ENCODE measurements around the gene TPPP.

The TPPP gene

DNA sequence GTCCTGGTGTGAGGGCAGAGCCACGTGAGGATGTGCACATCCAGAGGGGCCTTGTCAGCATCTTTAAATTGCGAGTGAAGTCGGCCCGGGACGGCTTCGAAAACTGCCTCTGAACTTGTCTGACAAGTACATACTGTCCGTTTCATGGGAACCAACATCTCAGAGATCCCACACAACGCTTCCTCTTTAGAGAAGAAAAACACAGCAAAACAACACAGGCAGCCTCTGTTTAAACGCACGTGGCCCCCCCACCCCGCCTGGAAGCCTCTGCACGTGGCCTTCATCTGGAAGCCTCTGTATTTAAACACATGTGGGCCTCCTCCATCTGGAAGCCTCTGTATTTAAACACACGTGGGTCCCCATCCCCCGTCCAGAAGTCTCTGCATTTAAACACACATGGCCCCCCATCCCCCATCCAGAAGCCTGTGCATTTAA is 51.8 kb downstream of the TPPP start:
- H3K27ac ChIP-seq, result 0 out of 2 replicates have a peak overlapping the region, but pooled peaks have one; percentile 6
- ChIA-PET CTCF (no interaction called here), POLR2A (ENCODE audit: low non-redundant PET) (no interaction called here)
- no peak for DNase-seq (ENCODE audit: low spot score)
- TF ChIP-seq, protein P1, sequence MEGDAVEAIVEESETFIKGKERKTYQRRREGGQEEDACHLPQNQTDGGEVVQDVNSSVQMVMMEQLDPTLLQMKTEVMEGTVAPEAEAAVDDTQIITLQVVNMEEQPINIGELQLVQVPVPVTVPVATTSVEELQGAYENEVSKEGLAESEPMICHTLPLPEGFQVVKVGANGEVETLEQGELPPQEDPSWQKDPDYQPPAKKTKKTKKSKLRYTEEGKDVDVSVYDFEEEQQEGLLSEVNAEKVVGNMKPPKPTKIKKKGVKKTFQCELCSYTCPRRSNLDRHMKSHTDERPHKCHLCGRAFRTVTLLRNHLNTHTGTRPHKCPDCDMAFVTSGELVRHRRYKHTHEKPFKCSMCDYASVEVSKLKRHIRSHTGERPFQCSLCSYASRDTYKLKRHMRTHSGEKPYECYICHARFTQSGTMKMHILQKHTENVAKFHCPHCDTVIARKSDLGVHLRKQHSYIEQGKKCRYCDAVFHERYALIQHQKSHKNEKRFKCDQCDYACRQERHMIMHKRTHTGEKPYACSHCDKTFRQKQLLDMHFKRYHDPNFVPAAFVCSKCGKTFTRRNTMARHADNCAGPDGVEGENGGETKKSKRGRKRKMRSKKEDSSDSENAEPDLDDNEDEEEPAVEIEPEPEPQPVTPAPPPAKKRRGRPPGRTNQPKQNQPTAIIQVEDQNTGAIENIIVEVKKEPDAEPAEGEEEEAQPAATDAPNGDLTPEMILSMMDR (conservative IDR thresholded peaks at IDR 0.05; ENCODE audit: low read depth), result no peak

- no peak for DNase-seq (ENCODE audit: low spot score)
- TF ChIP-seq, protein P1 (conservative IDR thresholded peaks at IDR 0.05; ENCODE audit: low read depth), result no peak
- H3K27ac ChIP-seq, result 0 out of 2 replicates have a peak overlapping the region, but pooled peaks have one; percentile 6
- ChIA-PET CTCF (interaction anchor here (0.6 kb wide), 1 partner anchor 210 kb away, joined by 5 read pairs; no protein-coding TSS in a partner anchor), POLR2A (ENCODE audit: low non-redundant PET) (no interaction called here)
Measured at GRCh38 chr5:640461-641330, 52.5 kb downstream of the TPPP start.

GRCh38 chr5:639584-640213 is 53.5 kb downstream of the TPPP start:
- no peak overlapping the region for H3K27ac ChIP-seq
- TF ChIP-seq, protein P1 (conservative IDR thresholded peaks at IDR 0.05; ENCODE audit: low read depth), result no peak
- CTCF ChIA-PET, result interaction anchor here (0.6 kb wide), 1 partner anchor 211 kb away, joined by 5 read pairs; no protein-coding TSS in a partner anchor
- no peak for DNase-seq (ENCODE audit: low spot score)
- POLR2A ChIA-PET (ENCODE audit: low non-redundant PET), result no interaction called here

- POLR2A ChIA-PET (ENCODE audit: low non-redundant PET), result no interaction called here
- CTCF ChIA-PET, result no interaction called here
- H3K27ac ChIP-seq, result no peak overlapping the region
Measured at GRCh38 chr5:639253-639530, 54.0 kb downstream of the TPPP start.

GRCh38 chr5:638501-639252 is 54.5 kb downstream of the TPPP start:
- CTCF ChIA-PET, result interaction anchor here (0.6 kb wide), 1 partner anchor 289 kb away, joined by 4 read pairs; no protein-coding TSS in a partner anchor
- POLR2A ChIA-PET (ENCODE audit: low non-redundant PET), result no interaction called here
- TF ChIP-seq, protein P1 (conservative IDR thresholded peaks at IDR 0.05; ENCODE audit: low read depth), result no peak
- no peak for DNase-seq (ENCODE audit: low spot score)
- no peak overlapping the region for H3K27ac ChIP-seq

More at GRCh38 chr5:639253-639530, 54.0 kb downstream of the TPPP start:
- no peak for DNase-seq (ENCODE audit: low spot score)
- TF ChIP-seq, protein P1 (conservative IDR thresholded peaks at IDR 0.05; ENCODE audit: low read depth), result no peak

All from RWPE1 (cell line).